DMS79 (cell line): ENCODE results near the gene ZNF440.
A peak's percentile ranks its signal among the peaks of the same experiment; 100 is the strongest.
"Not testable (repeated sequence)": the region's sequence is repeated elsewhere in the genome, so short reads cannot be mapped to it uniquely, and the experiment has no call there.

ENCODE experiments used
- DNase-seq: peaks from one replicate; lab custom pipeline; 2025; lab: John Stamatoyannopoulos, UW

Gene ZNF440

DNA sequence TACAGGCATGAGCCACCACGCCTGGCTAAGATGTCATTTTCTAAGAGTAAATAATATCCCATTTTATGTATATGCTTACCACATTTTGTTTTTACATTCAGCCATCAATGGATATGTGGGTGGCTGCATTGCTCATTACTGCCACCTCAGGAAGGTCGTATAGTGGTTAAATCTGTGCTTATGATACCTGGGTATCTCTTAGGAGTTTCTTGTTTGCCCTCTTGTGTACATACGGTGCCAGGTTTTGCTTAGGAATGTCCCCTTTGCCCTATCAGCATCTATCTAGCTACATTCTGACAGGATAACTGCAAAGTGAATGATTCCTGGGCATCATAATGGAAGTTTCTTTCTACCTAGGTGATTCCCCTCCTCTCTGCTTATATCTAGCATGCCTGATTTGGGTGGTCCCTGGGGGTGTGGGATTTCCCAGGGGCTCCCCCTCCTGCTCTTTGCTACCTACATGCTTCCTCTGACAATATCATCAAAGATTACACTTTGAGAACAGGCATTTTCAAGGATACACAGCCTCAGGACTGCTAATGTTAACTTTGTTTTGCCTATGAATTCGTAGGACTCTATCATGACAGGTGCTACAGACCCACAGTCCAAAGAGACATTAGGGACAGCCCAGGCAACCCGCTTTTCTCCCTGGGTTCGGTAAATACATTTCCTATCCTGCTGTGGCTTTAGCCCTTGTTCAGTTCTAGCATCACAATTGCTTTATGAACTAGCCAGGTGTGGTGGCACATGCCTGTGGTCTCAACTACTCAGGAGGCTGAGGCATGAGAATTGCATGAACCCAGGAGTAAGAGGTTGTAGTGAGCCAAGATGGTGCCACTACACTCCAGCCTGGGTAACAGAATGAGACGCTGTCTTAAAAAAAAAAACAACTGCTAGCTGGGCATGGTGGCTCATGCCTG is 15.1 kb downstream of the ZNF440 start:
- DNase-seq, result not testable (repeated sequence)

DNA sequence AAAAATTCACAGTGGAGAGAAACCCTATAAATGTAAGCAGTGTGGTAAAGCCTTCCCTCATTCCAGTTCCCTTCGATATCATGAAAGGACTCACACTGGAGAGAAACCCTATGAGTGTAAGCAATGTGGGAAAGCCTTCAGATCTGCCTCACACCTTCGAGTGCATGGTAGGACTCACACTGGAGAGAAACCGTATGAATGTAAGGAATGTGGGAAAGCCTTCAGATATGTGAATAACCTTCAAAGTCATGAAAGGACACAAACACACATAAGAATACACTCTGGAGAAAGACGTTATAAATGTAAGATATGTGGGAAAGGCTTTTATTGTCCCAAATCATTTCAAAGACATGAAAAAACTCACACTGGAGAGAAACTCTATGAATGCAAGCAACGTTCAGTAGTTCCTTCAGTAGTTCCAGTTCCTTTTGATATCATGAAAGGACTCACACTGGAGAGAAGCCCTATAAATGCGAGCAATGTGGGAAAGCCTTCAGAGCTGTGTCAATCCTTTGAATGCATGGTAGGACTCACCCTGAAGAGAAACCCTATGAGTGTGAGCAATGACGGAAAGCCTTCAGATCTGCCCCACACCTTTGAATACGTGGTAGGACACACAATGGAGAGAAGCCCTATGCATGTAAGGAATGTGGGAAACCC is 18.3 kb downstream of the ZNF440 start:
- DNase-seq, result no peak

- DNase-seq, result no peak
Observed at GRCh38 chr19:11833541-11833940, 19.5 kb downstream of the ZNF440 start.

GRCh38 chr19:11835626-11836066 is 21.6 kb downstream of the ZNF440 start:
- DNase-seq, result not testable (repeated sequence)

DNA sequence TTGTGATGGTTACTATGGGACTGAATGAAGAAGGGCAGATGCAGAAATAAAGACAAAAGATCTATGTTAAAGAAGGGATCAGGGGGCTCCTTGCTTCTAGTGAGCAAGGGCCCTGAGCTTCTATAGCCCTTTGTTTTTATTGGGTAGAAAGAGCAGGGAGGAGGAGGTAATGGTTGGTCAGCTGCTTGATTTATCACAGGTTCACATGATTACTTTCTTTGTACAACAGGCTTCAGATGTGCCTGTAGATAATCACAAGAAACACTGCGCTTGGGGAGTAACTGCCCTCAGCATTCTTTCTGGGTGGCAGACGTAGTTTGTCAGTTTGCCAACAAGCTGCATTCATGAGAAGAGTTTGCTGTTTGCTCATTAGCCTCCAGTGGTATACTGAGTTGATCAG is 29.6 kb downstream of the ZNF440 start:
- no peak for DNase-seq

DNA sequence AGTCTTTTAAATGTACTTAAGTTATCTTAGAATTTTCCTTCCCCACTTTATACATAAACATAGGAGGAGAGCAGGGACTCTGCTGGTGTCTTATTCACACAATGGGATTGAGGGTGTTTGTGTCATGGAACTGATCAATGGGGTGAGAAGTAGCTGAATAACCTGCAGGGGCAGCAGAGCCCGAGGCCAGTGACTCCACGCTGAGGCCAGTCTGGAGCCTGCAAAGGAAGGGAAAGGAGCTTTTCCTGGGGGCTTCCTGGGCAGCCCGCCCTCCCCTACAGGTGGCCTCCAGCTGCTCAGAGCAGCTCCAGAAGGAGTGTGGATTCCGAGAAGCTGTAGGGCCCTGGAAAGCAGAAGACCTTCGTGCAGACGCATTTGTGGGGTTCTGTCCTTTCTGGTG is 33.5 kb downstream of the ZNF440 start:
- not testable (repeated sequence) for DNase-seq

- no peak for DNase-seq
Observed at GRCh38 chr19:11848200-11848593, 34.1 kb downstream of the ZNF440 start.

DNA sequence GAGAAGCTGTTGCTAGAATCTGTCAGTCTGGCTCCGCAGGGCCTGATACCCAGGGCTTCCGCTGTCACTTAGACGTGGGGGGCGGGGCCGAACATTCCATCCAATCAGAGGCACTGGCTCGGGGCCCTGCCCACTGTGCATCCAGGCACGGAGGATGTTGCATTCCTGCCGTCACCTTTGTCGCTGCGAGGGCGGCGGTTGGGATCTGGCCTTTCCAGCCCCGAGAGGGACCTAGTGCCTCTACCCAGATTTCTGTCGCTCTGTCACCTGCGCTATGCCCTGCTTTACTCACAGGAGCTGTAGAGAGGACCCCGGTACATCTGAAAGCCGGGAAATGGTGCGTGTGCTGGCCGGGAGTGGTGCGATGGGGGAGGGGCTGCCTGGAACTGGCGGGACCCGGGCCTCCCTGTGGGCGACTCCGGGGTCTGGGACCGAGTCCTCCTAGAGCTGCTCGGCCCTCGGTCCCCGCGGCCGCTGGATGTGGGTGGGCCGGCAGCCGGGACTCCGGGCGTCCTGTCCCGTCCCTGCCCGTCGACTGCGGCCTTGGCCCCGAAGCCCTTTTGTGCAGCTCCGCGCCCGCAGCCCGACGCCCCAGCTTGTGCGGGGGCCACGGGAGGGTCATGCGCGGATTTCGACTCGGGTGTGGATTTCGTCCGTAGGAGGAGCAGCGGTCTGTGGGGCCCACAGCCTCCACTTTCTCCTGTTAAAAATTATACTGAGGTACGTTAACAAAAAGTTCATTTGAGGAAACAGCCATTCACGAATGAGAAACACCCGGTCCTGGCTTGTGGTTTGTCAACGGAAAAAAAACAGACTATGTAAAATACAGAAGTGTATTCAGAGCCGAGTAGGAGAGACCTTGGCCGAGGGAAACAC is 34.8 kb downstream of the ZNF440 start, which contains the start of gene ZNF439:
TSS of gene ZNF439 (plus strand) at position 133 of the 876 bp plus-strand sequence. CDS start at position 275, 142 bp downstream.
- peak; percentile 78 for DNase-seq

- not testable (repeated sequence) for DNase-seq
Observed at GRCh38 chr19:11850289-11850688, 36.2 kb downstream of the ZNF440 start.

GRCh38 chr19:11853358-11853757 is 39.3 kb downstream of the ZNF440 start:
- DNase-seq, result no peak

DNA sequence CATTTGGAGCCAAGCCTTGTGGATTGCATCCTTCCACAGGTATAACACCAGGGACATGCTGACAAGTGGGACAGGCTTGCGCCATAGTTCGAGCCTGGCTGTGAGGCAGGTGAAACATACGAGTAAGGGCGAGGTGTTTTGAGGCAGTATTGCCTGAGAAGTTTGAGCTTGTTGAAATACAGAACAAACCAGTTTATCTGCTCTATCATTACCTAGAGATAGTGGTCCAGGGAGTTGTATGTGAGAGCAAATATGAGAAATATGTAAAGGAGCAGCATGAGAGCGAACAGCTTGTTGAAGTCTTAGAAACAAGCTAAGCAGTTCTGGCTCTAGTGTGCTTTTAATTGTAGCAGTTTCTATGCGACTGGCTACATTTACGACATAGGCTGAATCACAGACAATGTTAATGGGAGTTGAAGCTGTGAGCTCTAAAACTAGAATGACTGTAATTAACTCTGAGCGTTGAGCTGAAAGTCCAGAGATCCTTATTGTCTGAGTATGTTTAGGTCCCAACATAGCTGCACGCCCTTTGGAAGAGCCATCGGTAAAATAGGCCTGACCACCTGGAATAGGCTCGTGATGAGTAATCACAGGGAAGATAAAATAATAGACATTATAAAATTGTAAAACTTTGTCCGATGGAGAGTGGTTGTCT is 42.6 kb downstream of the ZNF440 start:
- DNase-seq, result no peak

- no peak for DNase-seq
Observed at GRCh38 chr19:11860721-11861120, 46.6 kb downstream of the ZNF440 start.

- no peak for DNase-seq
Observed at GRCh38 chr19:11861301-11861700, 47.2 kb downstream of the ZNF440 start.

- DNase-seq, result not testable (repeated sequence)
Observed at GRCh38 chr19:11867766-11868165, 53.7 kb downstream of the ZNF440 start.

DNA sequence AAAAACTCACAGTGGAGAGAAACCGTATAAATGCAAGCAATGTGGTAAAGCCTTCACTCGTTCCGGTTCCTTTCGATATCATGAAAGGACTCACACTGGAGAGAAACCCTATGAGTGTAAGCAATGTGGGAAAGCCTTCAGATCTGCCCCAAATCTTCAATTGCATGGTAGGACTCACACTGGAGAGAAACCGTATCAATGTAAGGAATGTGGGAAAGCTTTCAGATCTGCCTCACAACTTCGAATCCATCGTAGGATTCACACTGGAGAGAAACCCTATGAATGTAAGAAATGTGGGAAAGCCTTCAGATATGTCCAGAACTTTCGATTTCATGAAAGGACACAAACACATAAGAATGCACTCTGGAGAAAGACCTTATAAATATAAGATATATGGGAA is 54.1 kb downstream of the ZNF440 start:
- no peak for DNase-seq

DNA sequence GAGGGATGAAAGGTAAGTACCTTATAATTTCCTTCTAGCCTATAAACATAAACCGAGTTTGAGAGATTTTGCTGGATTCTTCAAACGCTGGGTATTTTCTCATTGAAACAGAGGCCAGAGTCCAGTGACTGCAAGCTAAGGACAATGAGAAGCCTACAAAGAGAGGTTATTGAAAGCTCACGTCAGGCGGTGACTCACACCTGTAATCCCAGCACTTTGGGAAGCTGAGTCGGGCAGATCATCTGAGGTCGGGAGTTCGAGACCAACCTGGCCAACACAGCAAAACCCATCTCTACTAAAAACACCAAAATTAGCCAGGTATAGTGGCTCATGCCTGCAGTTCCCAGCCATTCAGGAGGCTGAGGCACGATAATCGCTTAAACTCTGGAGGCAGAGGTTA is 58.6 kb downstream of the ZNF440 start:
- no peak for DNase-seq

GRCh38 chr19:11873762-11874161 is 59.7 kb downstream of the ZNF440 start:
- no peak for DNase-seq

GRCh38 chr19:11879687-11880266 is 65.7 kb downstream of the ZNF440 start:
- DNase-seq, result not testable (repeated sequence)

DNA sequence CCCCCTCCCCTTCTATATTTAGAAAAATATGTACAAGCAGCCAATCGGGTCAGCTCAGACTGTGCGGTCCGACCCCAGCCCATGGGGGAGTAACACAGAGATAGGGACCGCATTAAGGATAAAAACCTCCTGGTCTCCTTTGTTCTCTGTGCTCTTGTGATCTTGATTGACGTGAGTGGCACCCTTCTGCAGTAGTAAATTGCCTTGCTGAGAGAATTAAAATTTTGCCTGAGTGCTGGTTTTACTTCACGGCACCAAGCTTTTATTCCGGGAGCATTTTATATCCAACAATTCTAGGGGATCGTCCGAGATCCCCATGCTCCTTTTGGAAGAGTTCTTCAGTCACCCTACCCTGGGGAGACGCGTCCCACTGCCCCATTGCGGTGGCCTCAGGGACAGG is 66.5 kb downstream of the ZNF440 start:
- DNase-seq, result no peak

DNA sequence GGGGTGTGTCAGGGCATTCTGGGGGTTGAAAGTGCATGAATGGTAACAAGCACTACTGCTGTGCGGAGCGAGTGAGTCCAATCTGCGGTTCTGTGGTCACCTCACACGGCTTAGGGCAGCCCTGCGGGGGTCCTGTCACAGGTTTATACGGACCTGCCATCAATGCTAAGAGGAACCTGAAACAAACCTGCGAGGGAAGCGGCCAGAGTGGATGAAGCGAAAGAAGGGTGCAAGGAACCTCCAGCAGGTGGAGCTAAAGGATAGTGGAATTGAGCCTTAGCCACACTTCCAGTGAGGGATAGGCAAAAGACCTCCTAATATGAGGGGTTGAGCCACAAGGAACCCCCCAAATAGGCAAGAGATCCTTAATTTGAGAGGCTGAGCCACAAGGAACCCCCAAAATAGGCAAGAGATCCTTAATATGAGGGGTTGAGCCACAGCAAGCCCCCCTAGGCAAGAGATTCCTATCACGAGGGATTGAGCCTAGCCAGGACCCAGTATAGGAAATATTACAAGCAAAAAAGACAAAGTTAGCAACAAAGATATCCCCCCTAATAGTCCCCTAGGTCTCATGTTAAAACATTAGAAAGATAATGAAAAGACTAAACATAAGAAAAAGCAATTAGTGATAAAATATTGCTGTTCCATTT is 67.2 kb downstream of the ZNF440 start:
- DNase-seq, result no peak

DNA sequence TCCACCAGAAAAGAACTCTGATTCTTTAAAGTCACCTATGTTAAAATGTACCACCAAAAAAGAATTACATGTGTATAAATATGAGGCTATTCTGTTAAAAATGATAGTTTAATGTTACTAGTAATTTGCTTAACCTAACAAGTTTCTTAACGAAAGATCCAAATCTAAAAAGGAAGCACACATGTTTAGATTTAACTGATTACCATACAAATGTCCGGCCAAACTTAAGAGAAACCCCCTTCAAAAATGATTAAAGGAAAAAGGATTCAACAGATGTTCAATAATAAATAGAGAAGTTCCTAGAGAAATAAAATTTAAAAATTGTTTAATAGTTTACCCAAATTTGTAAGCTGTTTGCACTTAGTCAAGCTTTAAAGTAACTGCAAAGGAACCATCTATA is 68.5 kb downstream of the ZNF440 start:
- no peak for DNase-seq
